HepG2 (cell line): ENCODE data around the gene ZNF581. TPM values are rescaled to one million over a fixed set of nuclear protein-coding genes. Genes with fewer than 3 reads are reported as not detected.

Source experiments
- DPF2 ChIP-seq: sonication (generic); formaldehyde crosslinking; IDR thresholded peaks from 2 replicates; pipeline ENCODE4 v1.4.0; 2020; ENCODE audit warnings: mild to moderate bottlenecking, low read depth, missing genetic modification reagents, borderline replicate concordance
- ETS1 ChIP-seq: sonication (generic); formaldehyde crosslinking; IDR thresholded peaks from 2 replicates; pipeline ENCODE4 v1.4.0; 2020; ENCODE audit warnings: missing genetic modification reagents
- GABPB1 ChIP-seq: IDR thresholded peaks from 2 replicates; pipeline ENCODE4 v1.6.1; 2016; ENCODE audit warnings: mild to moderate bottlenecking, missing genetic modification reagents, moderate library complexity, missing compliant biosample characterization
- HNF1B ChIP-seq: sonication (generic); formaldehyde crosslinking; IDR thresholded peaks from 2 replicates; pipeline ENCODE4 v1.5.1; 2020; ENCODE audit warnings: mild to moderate bottlenecking, moderate library complexity, missing genetic modification reagents
- KDM2A ChIP-seq: sonication (generic); formaldehyde crosslinking; IDR thresholded peaks from 2 replicates; pipeline ENCODE4 v1.4.0; 2020; ENCODE audit warnings: low read depth, missing genetic modification reagents, borderline replicate concordance
- MEIS2 ChIP-seq: sonication (generic); formaldehyde crosslinking; IDR thresholded peaks from 2 replicates; pipeline ENCODE4 v1.9.0; 2021; ENCODE audit warnings: mild to moderate bottlenecking, missing genetic modification reagents
- MTA3 ChIP-seq: sonication (generic); formaldehyde crosslinking; IDR thresholded peaks from 2 replicates; pipeline ENCODE4 v1.4.0; 2020; ENCODE audit warnings: missing genetic modification reagents
- NCOA5 ChIP-seq: sonication (generic); formaldehyde crosslinking; IDR thresholded peaks from 2 replicates; pipeline ENCODE4 v1.4.0; 2020; ENCODE audit warnings: missing genetic modification reagents
- NPAS2 ChIP-seq: sonication (generic); formaldehyde crosslinking; IDR thresholded peaks from 2 replicates; pipeline ENCODE4 v1.8.0; 2022; ENCODE audit warnings: mild to moderate bottlenecking, missing genetic modification reagents, borderline replicate concordance
- NR3C1 ChIP-seq: sonication (generic); formaldehyde crosslinking; IDR thresholded peaks from 2 replicates; pipeline ENCODE4 v1.4.0; 2020; ENCODE audit warnings: missing genetic modification reagents
- SRF ChIP-seq: IDR thresholded peaks from 2 replicates; pipeline ENCODE4 v1.6.1; 2011; ENCODE audit warnings: mild to moderate bottlenecking, low read depth, low read length, moderate library complexity
- SYNCRIP ChIP-seq: fragments of 200-400 bp; formaldehyde crosslinking; IDR thresholded peaks from 2 replicates; pipeline ENCODE4 v1.6.1; 2018; ENCODE audit warnings: mild to moderate bottlenecking, low read depth, low read length; ENCODE audit not compliant: insufficient read depth
- TEF ChIP-seq: sonication (generic); formaldehyde crosslinking; IDR thresholded peaks from 2 replicates; pipeline ENCODE4 v1.5.0; 2020; ENCODE audit warnings: missing genetic modification reagents
- ZBTB46 ChIP-seq: sonication (generic); formaldehyde crosslinking; IDR thresholded peaks from 2 replicates; pipeline ENCODE4 v1.4.0; 2020; ENCODE audit warnings: mild to moderate bottlenecking, missing genetic modification reagents, borderline replicate concordance
- ZFP1 ChIP-seq: IDR thresholded peaks from 2 replicates; pipeline ENCODE4 v1.6.1; 2016
- ZFP90 ChIP-seq: sonication (generic); formaldehyde crosslinking; IDR thresholded peaks from 2 replicates; pipeline ENCODE4 v1.8.0; 2022; ENCODE audit warnings: missing genetic modification reagents, mild to moderate bottlenecking, inconsistent platforms, borderline replicate concordance
- ZHX1 ChIP-seq: sonication (generic); formaldehyde crosslinking; IDR thresholded peaks from 2 replicates; pipeline ENCODE4 v1.8.1; 2022; ENCODE audit warnings: low read depth, mild to moderate bottlenecking, missing genetic modification reagents
- ZIK1 ChIP-seq: sonication (generic); formaldehyde crosslinking; IDR thresholded peaks from 2 replicates; pipeline ENCODE4 v1.5.0; 2020; ENCODE audit warnings: mild to moderate bottlenecking, low read depth, missing genetic modification reagents, borderline replicate concordance
- ZNF136 ChIP-seq: sonication (generic); formaldehyde crosslinking; IDR thresholded peaks from 2 replicates; pipeline ENCODE4 v1.8.1; 2022; ENCODE audit warnings: low read depth, mild to moderate bottlenecking, moderate library complexity, missing genetic modification reagents
- ZNF20 ChIP-seq: sonication (generic); formaldehyde crosslinking; IDR thresholded peaks from 2 replicates; pipeline ENCODE4 v1.4.0; 2020; ENCODE audit warnings: mild to moderate bottlenecking, moderate library complexity, missing genetic modification reagents
- ZNF775 ChIP-seq: sonication (generic); formaldehyde crosslinking; IDR thresholded peaks from 2 replicates; pipeline ENCODE4 v1.4.0; 2020; ENCODE audit warnings: missing genetic modification reagents, mild to moderate bottlenecking, moderate library complexity, borderline replicate concordance
- polyA plus RNA-seq, 8 experiments: library from polyadenylated mRNA; depleted of rRNA in 3 of 8; stranded (reverse) in 7 of 8; unstranded in 1 of 8; fragments of >200 nt; fragmentation: Illumina TruSeq in 4 of 8; extraction: Trizol in 4 of 8; gene quantifications; 2 replicates each; pipeline versions ENCODE4 v1.2.1 to v1.2.3, GENCODE V29; 2011 to 2016; ENCODE audit warnings: low read depth in 4 of 8, missing spikeins in 1 of 8, mixed read lengths in 1 of 8; ENCODE audit not compliant: insufficient read depth in 1 of 8
- total RNA-seq, 5 experiments: library from RNA; depleted of rRNA; stranded (reverse); fragments of >200 nt; fragmentation: Illumina TruSeq; extraction: Trizol; gene quantifications; 2 replicates each; pipeline ENCODE4 v1.2.3, GENCODE V29; 2016; ENCODE audit warnings: low read depth in 1 of 5

ZNF581 gene
- total and polyA plus RNA-seq, 2 of the 13 experiments (the other 11 are each of a cell fraction or from before 2014, with no cell fraction given), result 19.6 to 49.5 TPM

- TF ChIP-seq HNF1B (peak; percentile 36; the same call in 1 of the 2 replicates), ZIK1 (CRISPR knock-in tag) (no peak), ZNF775 (CRISPR knock-in tag) (no peak), ZHX1 (0 out of 2 replicates have a peak, but pooled peaks have one; percentile 58), ETS1 (CRISPR knock-in tag) (0 out of 2 replicates have a peak, but pooled peaks have one; percentile 56), SYNCRIP (no peak), MEIS2 (CRISPR knock-in tag) (0 out of 2 replicates have a peak, but pooled peaks have one; percentile 2), ZNF136 (CRISPR knock-in tag) (no peak), NCOA5 (CRISPR knock-in tag) (no peak), NPAS2 (CRISPR knock-in tag) (no peak), KDM2A (CRISPR knock-in tag) (peak; percentile 56; the same call in 1 of the 2 replicates), ZBTB46 (CRISPR knock-in tag) (no peak), MTA3 (CRISPR knock-in tag) (no peak), GABPB1 (CRISPR knock-in tag) (peak; percentile 29), ZFP90 (CRISPR knock-in tag) (peak; percentile 10; the same call in 1 of the 2 replicates), ZFP1 (CRISPR knock-in tag) (no peak), DPF2 (CRISPR knock-in tag) (no peak), SRF (no peak), NR3C1 (CRISPR knock-in tag) (no peak), ZNF20 (no peak), TEF (CRISPR knock-in tag) (no peak)
Observed at GRCh38 chr19:55599842-55600661, 43.4 kb upstream of the ZNF581 start, which contains the start of gene ZNF524 (continued).
